G401 (cell line): ENCODE data around the gene SYNE2. TPM values are rescaled to one million over a fixed set of nuclear protein-coding genes. Genes with fewer than 3 reads are reported as not detected.

Source experiments
- DNase-seq: peaks from one replicate; pipeline ENCODE4 v3.0.0-alpha.2; 2015; ENCODE audit warnings: low spot score
- in situ Hi-C: cut with HindIII; loops from 2 replicates; pipeline ENCODE4 v1.10.0; 2016; ENCODE audit warnings: low sequenced_read_pairs, mixed read lengths
- total RNA-seq: library from RNA; depleted of rRNA; stranded (reverse); fragments of >200 nt; shearing (Covaris generic); gene quantifications from 2 replicates; pipeline ENCODE4 v1.2.3, GENCODE V29; 2014

SYNE2 gene
- total RNA-seq, 1 experiment from 2014 or later, result 6.2 TPM

DNA sequence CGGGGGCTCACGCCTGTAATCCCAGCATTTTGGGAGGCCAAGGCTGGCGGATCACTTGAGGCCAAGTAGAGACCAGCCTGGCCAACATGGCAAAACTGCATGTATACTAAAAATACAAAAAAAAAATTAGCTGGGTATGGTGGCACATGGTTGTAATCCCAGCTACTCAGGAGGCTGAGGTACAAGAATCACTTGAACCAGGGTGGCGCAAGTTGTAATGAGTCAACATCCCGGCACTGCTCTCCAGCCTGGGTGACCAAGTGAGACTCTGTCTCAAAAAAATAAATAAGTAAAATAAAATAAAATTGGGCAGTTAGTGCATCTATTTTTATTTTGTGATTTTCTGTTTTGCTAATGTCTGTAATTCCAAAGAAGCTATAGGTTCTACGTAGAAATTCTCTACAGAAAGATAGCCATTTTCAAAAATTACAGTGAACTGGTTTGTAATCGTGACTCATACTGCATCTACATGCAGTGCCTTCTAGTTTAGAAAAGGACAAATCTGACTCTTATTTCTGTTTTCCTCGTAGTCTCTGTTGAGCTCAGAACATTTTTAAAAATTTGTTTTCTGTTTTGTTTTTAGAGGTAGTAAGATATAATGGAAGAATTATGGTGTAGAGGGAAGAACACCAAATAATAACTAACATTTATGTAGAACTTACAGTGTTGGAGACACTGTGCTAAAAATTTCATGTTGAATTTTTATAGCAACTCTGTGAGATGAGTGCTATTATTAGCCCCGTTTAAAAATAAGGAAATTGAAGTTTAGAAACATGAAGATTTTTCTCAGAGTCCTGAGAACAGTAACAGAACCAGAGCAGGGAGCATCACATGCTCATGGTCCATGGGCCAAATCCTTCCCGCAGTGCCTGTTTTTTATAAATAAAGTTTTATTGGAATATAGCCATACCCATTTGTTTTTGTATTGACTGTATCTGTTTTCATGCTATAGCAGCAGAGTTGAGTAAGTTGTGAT lies 201.2 kb downstream of the SYNE2 start:
- no peak for DNase-seq

DNA sequence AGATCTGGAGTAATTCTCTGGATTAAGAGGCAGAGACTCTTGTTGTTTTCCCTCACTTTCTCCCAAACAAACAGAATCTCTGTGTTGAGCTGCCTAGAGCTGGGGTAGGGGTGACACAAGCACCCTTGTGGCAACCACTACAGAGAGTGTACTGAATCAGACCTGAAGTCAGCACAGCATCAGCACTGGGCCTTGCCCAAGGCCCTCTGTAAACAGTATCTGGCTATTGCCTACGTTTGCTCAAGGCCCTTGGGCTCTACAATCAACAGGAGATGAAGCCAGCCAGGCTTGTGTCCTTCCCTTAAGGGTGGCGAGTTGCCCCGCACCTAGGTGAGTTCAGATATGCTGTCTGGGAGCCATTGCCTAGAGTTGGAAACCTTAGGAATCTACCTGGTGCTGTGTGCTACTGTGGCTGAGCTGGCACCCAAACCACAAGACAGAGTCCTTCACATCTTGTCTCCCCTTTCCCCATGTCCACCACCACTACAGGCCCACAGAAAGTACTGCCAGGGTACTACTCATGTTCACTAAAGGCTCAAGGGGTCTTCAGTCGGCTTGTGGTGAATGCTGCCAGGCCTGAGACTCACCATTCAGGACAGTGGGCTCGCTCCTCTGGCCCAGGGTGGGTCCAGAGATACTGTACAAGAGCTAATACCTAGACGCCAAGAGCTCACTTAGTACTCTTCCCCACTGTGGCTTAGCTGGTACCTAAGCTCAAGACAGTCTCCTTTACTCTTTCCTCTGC lies 206.8 kb downstream of the SYNE2 start:
- DNase-seq, result no peak
- in situ Hi-C loops, result no loop called here

More for the DNA sequence above, 201.2 kb downstream of the SYNE2 start:
- in situ Hi-C loops, result no loop called here

DNA sequence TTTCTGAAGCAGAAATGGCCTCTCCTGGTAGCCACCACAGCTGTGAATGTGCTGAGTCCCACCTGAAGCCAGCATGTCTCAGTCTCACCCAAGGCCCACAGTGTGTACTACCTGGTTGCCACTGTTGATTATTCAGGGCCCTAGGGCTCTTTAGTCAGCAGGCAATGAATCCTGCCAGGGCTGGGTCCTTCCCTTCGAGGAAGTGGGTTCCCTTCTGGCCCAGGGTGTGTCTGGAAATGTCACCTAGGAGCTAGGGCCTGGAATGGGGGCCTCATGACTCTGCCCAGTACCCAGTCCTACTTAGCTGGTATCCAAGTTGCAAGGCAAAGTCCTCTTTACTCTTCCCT lies 207.4 kb downstream of the SYNE2 start:
- no peak for DNase-seq
- in situ Hi-C loops, result no loop called here

DNA sequence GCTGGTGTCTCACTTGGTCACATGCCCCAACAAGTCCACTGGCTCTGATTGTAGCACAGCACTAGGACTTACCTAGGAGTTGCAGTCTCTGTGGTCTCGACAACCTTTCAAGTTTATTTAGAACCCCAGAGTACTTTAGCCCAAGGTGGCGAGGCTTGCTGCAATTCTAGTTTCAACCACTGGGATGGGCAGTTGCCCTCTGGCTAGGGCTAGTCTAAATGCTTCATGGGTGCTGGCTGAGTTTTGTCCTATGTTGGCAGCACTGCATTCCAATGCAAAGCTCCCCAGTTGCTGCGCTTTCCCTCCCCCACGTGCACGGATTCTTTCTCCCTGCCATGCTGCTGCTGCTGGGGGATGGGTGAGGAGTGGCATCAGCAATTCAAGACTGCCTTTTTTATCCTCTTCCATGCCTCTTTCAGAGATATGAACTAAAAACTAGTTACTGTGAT lies 207.9 kb downstream of the SYNE2 start:
- in situ Hi-C loops, result no loop called here
- no peak for DNase-seq

DNA sequence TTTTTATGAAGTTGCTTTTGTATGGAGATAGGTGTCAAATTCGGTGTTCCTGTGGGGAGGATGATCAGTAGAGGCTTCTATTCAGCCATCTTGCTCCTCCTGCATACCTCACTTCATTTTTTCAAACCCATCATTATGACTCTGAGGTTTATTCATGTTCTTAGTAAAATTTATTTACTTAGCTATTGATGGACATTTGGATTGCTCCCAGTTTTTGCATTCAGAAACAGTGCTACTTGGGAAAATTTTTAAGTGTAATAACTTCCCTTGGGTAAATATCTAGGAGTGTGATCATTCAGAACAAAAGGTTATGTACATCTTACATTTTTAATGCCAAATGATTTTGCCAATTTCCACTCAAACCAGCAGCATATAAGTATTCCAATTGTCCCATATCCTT lies 208.3 kb downstream of the SYNE2 start:
- in situ Hi-C loops, result no loop called here
- no peak for DNase-seq

DNA sequence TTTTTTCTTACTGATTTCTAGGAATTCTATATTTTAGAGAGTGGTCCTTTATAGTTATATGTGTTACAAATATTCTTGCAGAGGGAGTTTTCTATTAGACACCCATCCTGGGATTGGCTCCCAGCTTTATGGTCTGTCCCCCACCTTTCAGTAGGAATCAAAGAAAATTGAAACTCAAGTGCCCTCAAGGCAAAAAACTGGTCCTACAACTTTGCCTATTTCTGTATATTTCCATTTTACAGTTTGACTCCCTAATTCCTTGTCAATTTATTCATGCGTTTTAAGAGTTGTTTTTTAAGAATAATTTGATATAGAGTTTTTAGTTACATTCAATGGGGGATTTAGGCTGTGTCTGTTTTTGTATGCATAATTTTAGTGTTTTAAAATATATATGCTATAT lies 208.9 kb downstream of the SYNE2 start:
- in situ Hi-C loops, result no loop called here

DNA sequence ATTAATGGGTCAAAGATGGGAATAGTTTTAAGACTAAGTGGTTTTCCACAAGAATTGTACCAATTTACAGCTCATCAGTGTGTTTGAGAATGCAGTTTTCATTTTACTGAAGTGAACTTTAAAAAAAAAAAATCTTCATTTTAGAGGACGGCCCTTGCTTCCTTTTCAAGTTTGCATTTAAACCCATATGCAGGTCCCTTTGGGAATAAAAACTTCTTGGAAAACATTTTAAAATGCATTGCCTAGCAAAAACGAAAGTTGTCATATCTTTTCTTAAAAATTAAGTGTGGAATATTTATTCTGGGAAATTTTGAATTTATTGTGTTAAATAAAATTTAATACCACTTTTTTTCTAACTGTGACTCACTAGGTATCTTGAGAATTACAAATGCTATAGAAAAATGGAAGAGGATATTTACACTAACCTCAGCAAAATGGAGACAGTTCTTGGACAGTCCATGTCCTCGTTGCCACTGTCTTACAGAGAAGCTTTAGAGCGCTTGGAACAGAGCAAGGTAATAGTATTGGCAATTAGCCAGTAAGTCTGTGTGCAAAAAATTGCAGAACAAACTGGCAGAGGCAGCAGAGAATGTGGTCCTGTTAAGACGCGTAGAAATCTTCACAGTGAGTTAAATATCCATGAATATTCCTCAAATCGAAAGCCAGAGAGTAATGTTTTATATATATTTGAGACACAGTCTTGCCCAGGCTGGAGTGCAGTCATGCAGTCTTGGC lies 209.7 kb downstream of the SYNE2 start:
- in situ Hi-C loops, result no loop called here

More for the DNA sequence above, 208.9 kb downstream of the SYNE2 start:
- no peak for DNase-seq

DNA sequence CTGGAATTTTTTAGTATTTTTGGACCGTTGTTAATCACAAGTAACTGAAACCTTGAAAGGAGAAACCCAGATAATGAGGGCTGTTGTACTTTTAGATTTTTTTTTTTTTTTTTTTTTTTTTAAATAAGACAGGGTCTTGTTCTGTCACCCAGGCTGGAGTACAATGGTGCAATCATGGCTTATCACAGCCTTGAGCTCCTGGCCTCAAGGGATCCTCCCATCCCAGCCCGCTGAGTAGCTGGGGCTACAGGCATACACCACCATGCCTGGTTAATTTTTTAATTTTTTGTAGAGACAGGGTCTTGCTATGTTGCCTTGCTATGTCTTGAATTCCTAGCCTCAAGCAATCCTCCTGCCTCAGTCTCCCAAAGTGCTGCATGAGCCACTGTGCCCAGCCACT lies 211.6 kb downstream of the SYNE2 start:
- in situ Hi-C loops, result no loop called here
- DNase-seq, result no peak

More for the DNA sequence above, 209.7 kb downstream of the SYNE2 start:
- DNase-seq, result peak; percentile 33

DNA sequence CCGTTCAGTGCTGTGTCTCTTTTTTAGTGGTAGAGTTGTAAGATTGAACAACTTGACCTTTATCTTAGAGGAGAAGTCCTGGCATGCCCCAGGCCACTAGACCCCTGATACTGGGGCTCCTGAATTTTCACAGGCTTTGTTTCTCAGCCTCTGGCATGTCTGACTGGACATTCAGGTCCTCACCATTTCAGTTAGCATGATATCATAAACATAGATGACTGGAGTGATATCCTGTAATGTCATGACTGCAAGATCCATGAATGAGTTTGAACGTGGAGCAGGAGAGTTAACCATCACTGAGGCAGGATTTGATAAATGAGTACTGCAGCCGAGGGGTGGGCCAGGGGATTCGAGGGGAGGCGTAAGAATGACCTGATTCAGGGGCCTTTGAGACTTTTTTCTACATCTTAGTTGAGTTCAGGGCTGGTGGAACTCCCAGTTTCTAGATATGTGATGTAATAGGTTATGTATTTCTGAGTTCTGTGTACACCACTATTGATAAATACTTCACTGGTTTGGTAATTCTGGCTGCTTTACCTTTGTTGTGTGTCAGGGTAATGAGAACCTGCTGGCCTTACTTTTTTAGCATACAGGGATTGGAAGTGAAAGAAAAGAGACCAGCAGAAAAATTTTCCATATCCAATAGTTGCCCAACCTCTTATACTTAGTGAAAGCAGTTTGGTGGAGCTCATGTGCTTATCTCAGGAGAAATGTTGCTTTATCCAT lies 217.0 kb downstream of the SYNE2 start:
- in situ Hi-C loops, result no loop called here
- no peak for DNase-seq

DNA sequence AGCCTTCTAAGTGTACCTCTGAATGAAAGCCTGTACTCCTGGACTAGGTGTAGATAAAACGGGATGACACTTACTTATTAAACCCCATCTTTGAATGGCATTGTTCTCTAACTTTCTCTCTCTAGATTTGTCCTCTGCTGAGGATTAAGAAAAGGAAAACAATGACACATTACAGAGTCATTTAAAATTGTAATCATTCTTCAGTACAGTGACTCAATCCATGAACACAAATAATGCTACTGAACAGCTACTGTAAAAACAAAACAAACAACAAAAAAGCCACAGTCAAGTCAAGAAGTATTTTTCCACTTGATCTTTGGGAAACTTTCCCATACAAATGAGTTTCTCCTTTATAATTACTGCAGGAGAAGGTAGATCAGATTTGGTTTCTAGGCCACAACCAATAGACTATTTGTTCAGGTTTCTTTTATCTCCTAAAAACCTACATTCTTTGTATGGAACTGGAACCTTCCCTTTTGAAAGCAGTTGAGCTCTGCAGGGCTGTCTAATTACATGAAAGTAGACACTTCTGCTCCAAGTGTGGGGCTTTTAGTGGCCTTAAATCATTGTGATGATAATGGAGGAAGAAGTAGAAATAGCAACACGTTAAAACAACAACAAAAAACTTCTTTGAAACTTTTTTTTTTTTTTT lies 222.3 kb downstream of the SYNE2 start:
- DNase-seq, result no peak

DNA sequence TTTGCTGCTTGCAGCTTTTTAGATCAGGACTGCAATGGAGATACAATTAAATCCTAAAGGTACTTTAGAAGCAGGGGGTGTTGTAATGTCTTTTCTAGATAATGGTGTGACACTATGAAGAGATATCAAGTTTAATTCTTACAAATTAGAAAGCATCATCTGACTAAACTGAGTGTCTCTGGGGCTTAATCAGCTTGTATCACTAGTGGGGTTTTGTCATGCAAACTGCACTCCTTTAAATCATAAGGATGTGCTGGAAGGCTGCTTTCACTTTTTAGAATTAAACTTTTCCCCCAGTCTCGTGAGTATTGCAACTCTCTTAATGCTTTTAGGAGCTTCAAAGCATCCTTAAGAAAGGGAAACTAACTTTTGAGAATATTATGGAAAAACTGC lies 222.8 kb downstream of the SYNE2 start:
- no peak for DNase-seq
- in situ Hi-C loops, result no loop called here

More for the DNA sequence above, 222.3 kb downstream of the SYNE2 start:
- in situ Hi-C loops, result no loop called here

DNA sequence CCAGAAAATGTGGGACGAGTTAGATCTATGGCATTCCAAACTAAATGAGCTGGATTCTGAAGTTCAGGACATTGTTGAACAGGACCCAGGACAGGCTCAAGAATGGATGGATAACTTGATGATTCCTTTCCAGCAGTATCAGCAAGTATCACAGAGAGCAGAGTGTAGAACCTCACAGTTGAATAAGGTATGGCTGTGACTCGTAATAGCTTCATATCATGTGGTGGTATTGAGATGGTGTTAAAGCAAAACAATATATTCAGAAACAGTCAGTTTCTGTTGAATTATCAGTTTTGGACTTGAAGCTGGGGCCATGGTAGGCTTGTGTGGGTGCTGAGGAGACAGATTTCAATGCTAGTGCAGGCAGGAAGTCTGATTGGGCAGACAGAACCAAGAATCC lies 227.6 kb downstream of the SYNE2 start:
- in situ Hi-C loops, result no loop called here

DNA sequence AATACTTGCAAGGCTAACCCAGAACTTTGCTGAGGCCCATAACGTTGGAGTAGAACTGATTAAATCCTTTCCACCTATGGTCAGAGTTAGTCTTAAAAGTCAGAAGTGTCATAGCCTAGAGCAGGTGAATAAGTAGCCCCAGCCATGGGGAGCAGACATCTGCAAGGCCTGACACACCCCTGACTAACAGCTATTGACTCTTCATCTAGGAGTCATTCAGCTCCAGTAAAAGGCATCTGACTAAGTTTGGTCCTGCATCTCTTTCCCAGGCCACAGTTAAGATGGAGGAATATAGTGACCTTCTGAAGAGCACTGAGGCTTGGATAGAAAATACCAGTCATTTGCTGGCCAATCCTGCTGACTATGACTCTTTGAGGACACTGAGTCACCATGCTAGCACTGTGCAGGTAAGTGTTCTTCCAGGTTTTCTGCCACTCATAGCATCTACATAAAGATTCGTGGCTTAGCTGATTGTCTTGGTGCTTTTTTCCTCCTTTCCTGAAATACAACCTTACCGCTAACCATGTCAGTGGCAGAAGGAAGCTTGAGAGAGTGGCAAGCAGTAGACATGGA lies 228.5 kb downstream of the SYNE2 start:
- in situ Hi-C loops, result no loop called here
- no peak for DNase-seq

More for the DNA sequence above, 227.6 kb downstream of the SYNE2 start:
- DNase-seq, result no peak

DNA sequence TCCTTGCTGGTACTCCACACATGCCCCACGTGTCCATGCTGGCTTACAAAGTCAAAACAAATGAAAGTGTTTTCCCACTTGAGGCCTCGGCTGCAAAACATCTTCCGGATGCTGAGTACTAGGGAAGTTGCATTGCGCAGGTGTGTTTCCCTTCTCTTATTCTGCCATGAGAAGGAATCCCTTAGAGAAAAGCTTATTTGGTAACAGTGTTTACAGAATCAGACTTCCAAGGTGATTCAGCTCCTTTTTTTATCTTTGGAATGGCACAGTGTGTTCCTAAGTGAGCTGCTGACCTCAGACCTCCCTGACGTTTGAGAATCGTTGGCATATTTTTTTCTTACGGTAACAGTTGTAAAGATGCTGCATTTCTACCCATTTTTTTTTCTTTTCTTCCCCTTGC lies 230.0 kb downstream of the SYNE2 start:
- no peak for DNase-seq
- in situ Hi-C loops, result no loop called here

DNA sequence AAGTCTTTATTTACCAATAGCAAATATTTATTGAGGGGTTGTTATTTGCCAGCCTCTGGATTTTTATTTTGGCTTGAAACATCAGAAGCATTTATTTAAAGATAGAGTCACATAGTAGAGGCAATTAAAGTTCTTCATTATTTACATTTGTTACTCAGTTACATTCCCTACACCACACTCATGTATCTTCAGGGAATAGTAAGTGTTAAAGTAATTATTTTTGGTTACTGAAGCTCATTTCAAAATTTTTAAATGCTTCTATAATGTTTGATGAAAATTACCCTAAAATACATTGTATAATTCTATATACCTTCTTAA lies 235.8 kb downstream of the SYNE2 start:
- DNase-seq, result no peak
- in situ Hi-C loops, result no loop called here

DNA sequence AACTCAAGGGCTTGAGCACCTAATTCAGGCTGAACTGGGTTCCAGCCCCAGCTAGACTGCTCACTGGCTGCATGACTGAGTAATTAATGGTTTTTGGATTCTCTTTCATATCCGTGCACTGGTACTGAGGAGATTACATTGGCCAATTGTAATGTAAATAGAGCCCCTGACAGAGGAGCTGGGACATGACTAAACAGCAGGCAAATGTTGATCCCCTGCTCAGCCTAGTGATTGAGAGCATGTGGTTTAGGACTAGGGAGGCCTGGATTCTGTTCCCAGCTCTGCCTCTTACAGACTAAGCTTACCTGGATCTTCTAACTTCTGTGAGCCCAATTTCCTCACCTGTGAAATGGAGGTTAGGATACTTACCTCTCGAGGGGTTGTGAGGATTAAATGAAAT lies 237.1 kb downstream of the SYNE2 start:
- in situ Hi-C loops, result no loop called here

DNA sequence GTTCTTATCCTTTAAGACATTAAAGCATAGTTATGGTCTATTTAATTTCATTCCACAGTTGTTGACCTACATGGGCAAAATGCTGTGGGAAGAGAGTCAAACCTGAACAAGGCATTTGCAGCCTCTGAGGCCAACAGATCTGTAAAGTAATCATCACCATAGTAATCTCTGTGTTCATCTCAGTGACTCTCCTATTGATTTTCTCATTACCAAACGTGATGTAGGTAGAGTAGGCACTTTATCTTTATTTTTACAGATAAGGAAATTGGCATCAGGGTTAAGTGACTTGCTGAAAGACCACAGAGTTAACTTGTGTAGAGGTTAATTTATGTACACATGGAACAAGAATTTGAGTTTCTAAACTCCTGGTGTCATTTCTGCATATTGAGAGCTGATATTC lies 238.4 kb downstream of the SYNE2 start:
- DNase-seq, result no peak
- in situ Hi-C loops, result no loop called here

More for the DNA sequence above, 237.1 kb downstream of the SYNE2 start:
- DNase-seq, result no peak

DNA sequence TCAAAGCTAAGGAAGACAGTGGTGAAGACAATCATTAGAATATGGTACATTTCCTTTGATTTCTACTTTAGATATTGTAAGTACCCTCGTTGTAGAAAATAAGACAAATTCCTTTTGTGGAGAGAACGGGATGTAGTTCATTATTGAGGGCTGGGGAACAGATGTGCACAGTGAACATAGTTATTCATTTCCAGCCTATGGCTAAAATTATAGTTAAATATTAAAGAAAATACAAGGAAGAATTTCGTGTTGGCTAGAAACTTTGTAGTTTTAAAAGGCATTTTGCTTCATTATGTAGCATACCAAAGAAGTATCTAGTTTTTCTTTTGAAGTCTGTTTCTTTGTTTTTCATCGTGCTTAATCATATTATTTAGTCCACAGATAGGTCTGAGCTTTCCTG lies 239.5 kb downstream of the SYNE2 start:
- in situ Hi-C loops, result no loop called here
- no peak for DNase-seq
